HepG2 (cell line): ENCODE data around the gene PPP1R12B. TPM values are rescaled to one million over a fixed set of nuclear protein-coding genes. Genes with fewer than 3 reads are reported as not detected.
"Not testable (repeated sequence)": the region's sequence is repeated elsewhere in the genome, so short reads cannot be mapped to it uniquely, and the experiment has no call there.

Source experiments
- ATAC-seq: fragments of 200-7000 bp; cut with Tn5 transposase; 3 replicates; pipeline ENCODE4 v1.9.1; 2020; ENCODE audit warnings: mild to moderate bottlenecking, moderate library complexity
- BruUV-seq: library from RNA; stranded (reverse); fragments of 400-500 nt; replicated peaks from 2 replicates; lab custom pipeline; 2021; lab: Mats Ljungman, UMichigan
- CTCF ChIA-PET: fragments of 300-600 bp; formaldehyde crosslinking; extraction: SDS; loops from one replicate; lab custom pipeline; 2021; ENCODE audit warnings: low total read pairs, inconsistent platforms, low intra/inter-chr PET ratio; lab: Yijun Ruan, JAX
- POLR2A ChIA-PET: fragments of 350-600 bp; sonication (Branson Sonifier 250); formaldehyde crosslinking; loops from one replicate; lab custom pipeline; 2020; ENCODE audit warnings: antibody characterized with exemption, inconsistent platforms; lab: Yijun Ruan, JAX
- DNase-seq: peaks from one replicate; pipeline ENCODE4 v3.0.0-alpha.2; 2015; ENCODE audit warnings: low spot score
- FAIRE-seq: peaks from 3 replicates; lab custom pipeline; 2011; peaks lifted over from hg19 to GRCh38; lab: Jason Lieb, UNC
- H2AFZ ChIP-seq: one replicate; pipeline ENCODE4 v1.6.1; 2011; ENCODE audit warnings: low read length, inconsistent platforms
- H3K27ac ChIP-seq: fragments of 300-600 bp; 3 replicates; pipeline ENCODE4 v1.8.0; 2011; ENCODE audit warnings: mixed run types, mild to moderate bottlenecking, mixed read lengths, low read length, inconsistent platforms; ENCODE audit not compliant: insufficient read depth; ENCODE audit errors: extremely low read length
- H3K27me3 ChIP-seq, 2 experiments: fragments of 200-600 bp in 1 of 2; 2 replicates in 1 of 2; 3 replicates in 1 of 2; pipeline versions ENCODE4 v1.6.0 to v1.8.0; 2011; ENCODE audit warnings: low read length in 2 of 2, mild to moderate bottlenecking in 2 of 2, moderate library complexity in 2 of 2, inconsistent platforms in 1 of 2; ENCODE audit not compliant: insufficient read depth in 2 of 2, control insufficient read depth in 1 of 2
- H3K36me3 ChIP-seq, 2 experiments: fragments of 200-600 bp in 1 of 2; replicated peaks in 1 of 2; 2 replicates in 1 of 2; 3 replicates in 1 of 2; pipeline versions ENCODE4 v1.5.1 to v1.8.0; 2011; ENCODE audit warnings: low read length in 2 of 2, inconsistent platforms in 1 of 2; ENCODE audit not compliant: insufficient read depth in 2 of 2, control insufficient read depth in 1 of 2
- H3K4me1 ChIP-seq: 2 replicates; pipeline ENCODE4 v1.5.1; 2012; ENCODE audit warnings: low read length, inconsistent platforms; ENCODE audit not compliant: insufficient read depth
- H3K4me2 ChIP-seq: 2 replicates; pipeline ENCODE4 v1.6.0; 2011; ENCODE audit warnings: low read depth, low read length, inconsistent platforms
- H3K4me3 ChIP-seq, 3 experiments: fragments of 200-600 bp in 1 of 3; sonication (generic), shearing (Covaris generic) in 1 of 3; replicated peaks in 1 of 3; 2 replicates each; pipeline ENCODE4 v1.5.1; 2011 to 2016; ENCODE audit warnings: low read length in 3 of 3, inconsistent platforms in 2 of 3, low read depth in 2 of 3, mild to moderate bottlenecking in 2 of 3, control low read depth in 1 of 3, mixed read lengths in 1 of 3; ENCODE audit not compliant: insufficient read depth in 1 of 3
- H3K79me2 ChIP-seq: one replicate; pipeline ENCODE4 v1.6.1; 2011; ENCODE audit warnings: low read length, inconsistent platforms; ENCODE audit not compliant: insufficient read depth
- H3K9ac ChIP-seq: 2 replicates; pipeline ENCODE4 v1.6.0; 2011; ENCODE audit warnings: mild to moderate bottlenecking, low read depth, low read length, inconsistent platforms; ENCODE audit not compliant: insufficient read depth
- H3K9me3 ChIP-seq: 2 replicates; pipeline ENCODE4 v1.5.1; 2012; ENCODE audit warnings: mild to moderate bottlenecking, low read length
- H4K20me1 ChIP-seq: 2 replicates; pipeline ENCODE4 v1.6.0; 2011; ENCODE audit warnings: inconsistent platforms, mild to moderate bottlenecking, low read length, moderate library complexity; ENCODE audit not compliant: insufficient read depth
- DMTF1 ChIP-seq: sonication (generic); formaldehyde crosslinking; IDR thresholded peaks from 2 replicates; pipeline ENCODE4 v1.4.0; 2020; ENCODE audit warnings: mild to moderate bottlenecking, missing genetic modification reagents
- EP300 ChIP-seq, 3 experiments: sonication (generic) in 1 of 3; formaldehyde crosslinking in 1 of 3; IDR thresholded peaks; 2 replicates each; pipeline versions ENCODE4 v1.5.1 to v1.6.1; 2011 to 2020; ENCODE audit warnings: low read depth in 2 of 3, low read length in 2 of 3, borderline replicate concordance in 1 of 3, improper control_type of control experiment in 1 of 3, mild to moderate bottlenecking in 1 of 3, missing genetic modification reagents in 1 of 3, moderate library complexity in 1 of 3
- TRIM24 ChIP-seq: sonication (generic); formaldehyde crosslinking; IDR thresholded peaks from 2 replicates; pipeline ENCODE4 v1.8.0; 2022; ENCODE audit warnings: mild to moderate bottlenecking, missing genetic modification reagents
- ZNF335 ChIP-seq: sonication (generic); formaldehyde crosslinking; IDR thresholded peaks from 2 replicates; pipeline ENCODE4 v1.4.0; 2020; ENCODE audit warnings: missing genetic modification reagents
- ZNF441 ChIP-seq: sonication (generic); formaldehyde crosslinking; IDR thresholded peaks from 2 replicates; pipeline ENCODE4 v1.7.0; 2021; ENCODE audit warnings: missing genetic modification reagents, borderline replicate concordance
- ZNF639 ChIP-seq: conservative IDR thresholded peaks from 2 replicates; pipeline ENCODE4 v1.6.1; 2018; ENCODE audit warnings: missing genetic modification reagents
- ZSCAN29 ChIP-seq: sonication (generic); formaldehyde crosslinking; conservative IDR thresholded peaks from 2 replicates; pipeline ENCODE4 v1.4.0; 2020; ENCODE audit warnings: mild to moderate bottlenecking, missing genetic modification reagents
- ZSCAN5A ChIP-seq: sonication (generic); formaldehyde crosslinking; IDR thresholded peaks from 2 replicates; pipeline ENCODE4 v1.8.0; 2022; ENCODE audit warnings: mild to moderate bottlenecking, missing genetic modification reagents, borderline replicate concordance
- WGBS: methylation state at CpG from one replicate; pipeline ENCODE4 v1.1.6; 2017; ENCODE audit warnings: low lambda C conversion rate; 5-methylcytosine and 5-hydroxymethylcytosine counted together
- in situ Hi-C: cut with HindIII; loops from 2 replicates; pipeline ENCODE4 v1.10.0; 2017; ENCODE audit warnings: low pct_unique_long_range_greater_than_20kb; ENCODE audit not compliant: extremely low pct_ligation_motif_present
- intact Hi-C: fragments of 100-400 bp; cut with micrococcal nuclease; formaldehyde crosslinking; loops from one replicate; pipeline ENCODE4 v1.10.0; 2022; ENCODE audit not compliant: unreplicated experiment
- polyA plus RNA-seq, 8 experiments: library from polyadenylated mRNA; depleted of rRNA in 3 of 8; stranded (reverse) in 7 of 8; unstranded in 1 of 8; fragments of >200 nt; fragmentation: Illumina TruSeq in 4 of 8; extraction: Trizol in 4 of 8; gene quantifications; 2 replicates each; pipeline versions ENCODE4 v1.2.1 to v1.2.3, GENCODE V29; 2011 to 2016; ENCODE audit warnings: low read depth in 4 of 8, missing spikeins in 1 of 8, mixed read lengths in 1 of 8; ENCODE audit not compliant: insufficient read depth in 1 of 8
- total RNA-seq, 5 experiments: library from RNA; depleted of rRNA; stranded (reverse); fragments of >200 nt; fragmentation: Illumina TruSeq; extraction: Trizol; gene quantifications; 2 replicates each; pipeline ENCODE4 v1.2.3, GENCODE V29; 2016; ENCODE audit warnings: low read depth in 1 of 5

Gene PPP1R12B
- total and polyA plus RNA-seq, 2 of the 13 experiments (the other 11 are each of a cell fraction or from before 2014, with no cell fraction given) = 12.0 to 13.6 TPM

GRCh38 chr1:202547215-202547614 is 198.7 kb downstream of the PPP1R12B start:
- intact Hi-C loops (no loop called here), in situ Hi-C loops (no loop called here)
- Histone ChIP-seq H3K4me2 (no peak overlapping the region), H3K9ac (no peak overlapping the region), H3K36me3 (no peaks in the 10 kb centered on the region), H3K79me2 (no peaks in the 10 kb centered on the region), H3K27ac (no peak overlapping the region), H2AFZ (no peak overlapping the region), H4K20me1 (no peaks in the 10 kb centered on the region), H3K27me3 (no peaks in the 10 kb centered on the region), H3K4me1 (peaks cover 13% of the 10 kb centered on the region), H3K9me3 (no peaks in the 10 kb centered on the region), H3K4me3 (no peak overlapping the region)
- ChIA-PET CTCF (no interaction called here), POLR2A (no interaction called here)
- no peak for ATAC-seq
- TF ChIP-seq DMTF1 (CRISPR knock-in tag) (no peak), ZSCAN5A (CRISPR knock-in tag) (no peak), TRIM24 (CRISPR knock-in tag) (no peak), EP300 (IDR thresholded peaks at IDR 0.05; ENCODE audit: low read depth in 2 of 2, low read length in 2 of 2) (no peak), EP300 (CRISPR knock-in tag; IDR thresholded peaks at IDR 0.05; ENCODE audit: borderline replicate concordance) (no peak), ZNF335 (CRISPR knock-in tag) (no peak), ZNF441 (no peak), ZNF639 (CRISPR knock-in tag) (no peak), ZSCAN29 (CRISPR knock-in tag) (no peak)
- DNase-seq = no peak
- no TSS peak for BruUV-seq
- no peak for FAIRE-seq

- BruUV-seq, H2AFZ ChIP-seq, H3K27ac ChIP-seq, POLR2A ChIA-PET, in situ Hi-C loops, CTCF ChIA-PET, DNase-seq, H3K4me3 ChIP-seq, H3K9ac ChIP-seq, FAIRE-seq, ATAC-seq, H3K4me2 ChIP-seq, intact Hi-C loops, H4K20me1 ChIP-seq, H3K9me3 ChIP-seq, H3K36me3 ChIP-seq, H3K27me3 ChIP-seq, H3K79me2 ChIP-seq: not testable (repeated sequence)
- 92% methylated on average over 1 of the region's 1 CpG for WGBS
- H3K4me1 ChIP-seq = peaks cover 20% of the 10 kb centered on the region
These were observed 201.6 kb downstream of the PPP1R12B start for GRCh38 chr1:202550088-202550487.
